HL-60 (cell line): Measurements from ENCODE around the gene MRPS34.

Experiments used
- DNase-seq, 2 experiments: peaks; one replicate each; pipeline ENCODE4 v3.0.0-alpha.2; 2010 to 2020; ENCODE audit warnings: low read depth in 1 of 2, low spot score in 1 of 2
- H3K27ac ChIP-seq: fragments of 250-450 bp; sonication (Bioruptor Pico); replicated peaks from 2 replicates; pipeline ENCODE4 v1.5.1; 2020; ENCODE audit warnings: mild to moderate bottlenecking, moderate library complexity
- H3K27me3 ChIP-seq: fragments of 250-450 bp; sonication (Bioruptor Pico); 2 replicates; pipeline ENCODE4 v1.5.1; 2021; ENCODE audit warnings: mild to moderate bottlenecking, moderate library complexity; ENCODE audit not compliant: insufficient read depth, poor library complexity, severe bottlenecking
- H3K4me3 ChIP-seq: replicated peaks from 2 replicates; pipeline ENCODE4 v1.5.1; 2011; ENCODE audit warnings: mild to moderate bottlenecking, control low read depth, low read length; ENCODE audit not compliant: insufficient read depth
- GABPA ChIP-seq: IDR thresholded peaks from 2 replicates; pipeline ENCODE4 v1.6.1; 2012; ENCODE audit warnings: low read depth
- POLR2AphosphoS5 ChIP-seq: IDR thresholded peaks from 2 replicates; pipeline ENCODE4 v1.6.1; 2012; ENCODE audit warnings: low read depth
- REST ChIP-seq: IDR thresholded peaks from 2 replicates; pipeline ENCODE4 v1.6.1; 2012; ENCODE audit warnings: low read depth; ENCODE audit not compliant: insufficient replicate concordance
- SPI1 ChIP-seq: IDR thresholded peaks from 2 replicates; pipeline ENCODE4 v1.6.1; 2012; ENCODE audit warnings: low read depth, mild to moderate bottlenecking, borderline replicate concordance
- TF ChIP-seq, protein P1 (sequence below): IDR thresholded peaks from one replicate; pipeline ENCODE4 v1.5.1; 2011; ENCODE audit warnings: low read length, control low read depth, inconsistent platforms; ENCODE audit not compliant: insufficient read depth

The MRPS34 gene

DNA sequence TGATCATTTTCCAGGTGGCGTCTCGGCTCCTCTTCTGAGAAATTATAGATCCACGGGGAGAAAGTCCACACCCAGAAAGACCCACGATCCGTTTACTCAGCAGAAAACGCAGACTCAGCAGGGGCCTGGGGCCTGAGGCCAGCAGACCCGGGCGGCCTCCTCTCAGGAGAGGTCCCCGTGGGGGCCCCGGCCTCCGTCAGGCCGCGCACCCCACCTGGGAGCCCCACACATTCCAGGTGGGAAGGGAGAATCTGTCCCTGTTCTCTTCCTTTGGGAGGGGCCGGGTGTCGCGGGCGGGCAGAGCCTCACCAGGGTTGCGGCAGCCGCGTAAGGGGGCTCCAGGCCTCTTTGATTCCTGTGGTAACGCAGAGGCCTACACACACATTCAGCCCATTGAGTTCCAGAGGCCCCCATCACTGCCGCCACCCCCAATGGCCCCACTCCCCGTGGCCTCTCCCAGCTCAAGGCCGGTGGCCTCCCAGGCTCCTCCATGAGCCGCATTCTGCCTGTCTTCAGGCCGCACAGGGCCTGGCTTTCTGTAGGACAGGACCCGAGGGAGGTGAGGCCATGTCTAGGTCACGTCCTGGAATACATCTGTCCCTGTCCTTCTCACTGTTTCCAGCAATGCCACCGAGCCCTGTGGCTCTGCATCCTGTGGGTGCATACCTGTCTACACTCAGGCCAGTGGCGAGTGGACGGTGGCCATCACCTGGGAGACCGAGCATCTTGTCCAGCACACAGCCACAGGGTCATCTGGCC lies 22.2 kb upstream of the MRPS34 start:
- DNase-seq: no peak
- no peak for TF ChIP-seq SPI1
- TF ChIP-seq REST: no peak
- no peak for TF ChIP-seq POLR2AphosphoS5
- TF ChIP-seq GABPA: no peak
- TF ChIP-seq, protein P1, sequence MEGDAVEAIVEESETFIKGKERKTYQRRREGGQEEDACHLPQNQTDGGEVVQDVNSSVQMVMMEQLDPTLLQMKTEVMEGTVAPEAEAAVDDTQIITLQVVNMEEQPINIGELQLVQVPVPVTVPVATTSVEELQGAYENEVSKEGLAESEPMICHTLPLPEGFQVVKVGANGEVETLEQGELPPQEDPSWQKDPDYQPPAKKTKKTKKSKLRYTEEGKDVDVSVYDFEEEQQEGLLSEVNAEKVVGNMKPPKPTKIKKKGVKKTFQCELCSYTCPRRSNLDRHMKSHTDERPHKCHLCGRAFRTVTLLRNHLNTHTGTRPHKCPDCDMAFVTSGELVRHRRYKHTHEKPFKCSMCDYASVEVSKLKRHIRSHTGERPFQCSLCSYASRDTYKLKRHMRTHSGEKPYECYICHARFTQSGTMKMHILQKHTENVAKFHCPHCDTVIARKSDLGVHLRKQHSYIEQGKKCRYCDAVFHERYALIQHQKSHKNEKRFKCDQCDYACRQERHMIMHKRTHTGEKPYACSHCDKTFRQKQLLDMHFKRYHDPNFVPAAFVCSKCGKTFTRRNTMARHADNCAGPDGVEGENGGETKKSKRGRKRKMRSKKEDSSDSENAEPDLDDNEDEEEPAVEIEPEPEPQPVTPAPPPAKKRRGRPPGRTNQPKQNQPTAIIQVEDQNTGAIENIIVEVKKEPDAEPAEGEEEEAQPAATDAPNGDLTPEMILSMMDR: no peak

DNA sequence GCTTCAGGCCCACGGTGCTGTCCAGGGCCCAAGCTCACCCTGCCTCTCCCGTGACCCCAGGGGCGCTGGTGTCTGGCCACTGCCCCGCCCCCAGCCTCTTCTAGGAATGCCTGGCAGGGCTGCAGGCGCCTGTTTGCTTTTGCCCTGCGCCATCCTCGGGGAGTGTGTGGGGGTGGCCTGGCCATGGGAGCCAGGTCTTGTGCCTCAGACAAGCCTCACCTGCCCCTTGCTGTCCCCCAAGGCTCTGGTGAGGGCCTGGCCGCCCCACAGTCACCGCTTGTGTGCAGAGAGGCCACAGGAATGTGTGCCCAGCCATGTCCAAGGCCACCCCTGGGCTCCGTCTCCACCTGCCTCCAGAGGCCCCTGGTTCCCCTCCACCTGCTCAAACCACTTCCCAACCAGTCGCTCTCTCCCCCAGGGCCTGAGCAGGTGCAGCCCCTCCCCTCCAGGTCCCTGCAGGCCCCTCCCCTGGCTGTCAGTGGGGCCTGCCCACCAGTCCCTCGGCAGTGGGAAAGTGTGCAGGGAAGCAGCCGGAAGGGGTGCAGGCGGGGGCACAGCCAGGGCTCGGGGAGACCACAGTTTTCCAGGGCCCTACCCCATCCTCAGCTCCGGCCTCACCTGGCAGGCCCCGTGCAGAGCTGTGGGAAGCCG lies 21.4 kb upstream of the MRPS34 start:
- Histone ChIP-seq H3K27me3 (no peaks in the 10 kb centered on the region), H3K27ac (no peak overlapping the region), H3K4me3 (no peak overlapping the region)
- no peak for DNase-seq
- TF ChIP-seq, protein P1: no peak
- TF ChIP-seq SPI1 (no peak), POLR2AphosphoS5 (no peak), REST (no peak), GABPA (no peak)

More for the DNA sequence above, 22.2 kb upstream of the MRPS34 start:
- Histone ChIP-seq H3K27ac (no peak overlapping the region), H3K4me3 (no peak overlapping the region), H3K27me3 (no peaks in the 10 kb centered on the region)

GRCh38 chr16:1793578-1794220 lies 20.8 kb upstream of the MRPS34 start, which contains the start of gene IGFALS:
Gene IGFALS, minus strand, starts transcription at chr16:1793705. Its CDS starts 53 bp downstream, at chr16:1793652.
- TF ChIP-seq REST (no peak), GABPA (no peak), SPI1 (no peak), POLR2AphosphoS5 (no peak)
- TF ChIP-seq, protein P1: no peak
- no peak for DNase-seq
- H3K27ac ChIP-seq: no peak within 1 kb of the TSS
- no peaks in the 10 kb centered on the region for H3K27me3 ChIP-seq
- H3K4me3 ChIP-seq: no peak within 1 kb of the TSS
